OCI-LY7 (cell line): Measurements from ENCODE around the gene UBE3A. TPM values are rescaled to one million over a fixed set of nuclear protein-coding genes. Genes with fewer than 3 reads are reported as not detected.
A peak's percentile ranks its signal among the peaks of the same experiment; 100 is the strongest.

Source experiments
- Bru-seq: library from RNA; stranded (reverse); fragments of 400-500 nt; gene quantifications from one replicate; lab custom pipeline; 2021; lab: Mats Ljungman, UMichigan
- BruChase-seq, 2 experiments: library from RNA; stranded (reverse); fragments of 400-500 nt; gene quantifications; one replicate each; lab custom pipeline; 2021; lab: Mats Ljungman, UMichigan
- BruUV-seq: library from RNA; stranded (reverse); fragments of 400-500 nt; replicated peaks from 2 replicates; lab custom pipeline; 2021; lab: Mats Ljungman, UMichigan
- CTCF ChIA-PET: fragments of 300-600 bp; sonication (Branson Sonifier 250); formaldehyde crosslinking; loops from one replicate; lab custom pipeline; 2022; ENCODE audit warnings: antibody characterized with exemption; ENCODE audit not compliant: unreplicated experiment; lab: Charles Lee
- POLR2A ChIA-PET: fragments of 300-600 bp; sonication (Branson Sonifier 250); formaldehyde crosslinking; loops from one replicate; lab custom pipeline; 2022; ENCODE audit warnings: antibody characterized with exemption; lab: Charles Lee
- DNase-seq: peaks from one replicate; pipeline ENCODE4 v3.0.0-alpha.2; 2015; ENCODE audit warnings: low spot score
- H2AFZ ChIP-seq: fragments of 200-600 bp; sonication (generic), shearing (Covaris generic); 2 replicates; pipeline ENCODE4 v1.6.1; 2014; ENCODE audit warnings: mild to moderate bottlenecking, antibody characterized with exemption, low read length, moderate library complexity
- H3K27ac ChIP-seq: fragments of 200-600 bp; sonication (generic); 2 replicates; pipeline ENCODE4 v1.5.1; 2014; ENCODE audit warnings: mixed run types, low read depth, mild to moderate bottlenecking, moderate library complexity, low read length, inconsistent platforms; ENCODE audit not compliant: poor library complexity, severe bottlenecking
- H3K36me3 ChIP-seq: fragments of 200-600 bp; sonication (generic); 2 replicates; pipeline ENCODE4 v1.6.1; 2014; ENCODE audit warnings: mild to moderate bottlenecking, antibody characterized with exemption, low read length, moderate library complexity, mixed read lengths; ENCODE audit not compliant: insufficient read depth
- H3K4me1 ChIP-seq: fragments of 200-600 bp; sonication (generic); 2 replicates; pipeline ENCODE4 v1.5.1; 2014; ENCODE audit warnings: mild to moderate bottlenecking, low read length; ENCODE audit not compliant: insufficient read depth, poor library complexity, severe bottlenecking
- H3K4me2 ChIP-seq: fragments of 200-600 bp; sonication (generic); 2 replicates; pipeline ENCODE4 v1.6.1; 2014; ENCODE audit warnings: mild to moderate bottlenecking, low read length
- H3K4me3 ChIP-seq: fragments of 200-600 bp; sonication (generic); 2 replicates; pipeline ENCODE4 v1.5.1; 2014; ENCODE audit warnings: mild to moderate bottlenecking, low read depth, low read length; ENCODE audit not compliant: poor library complexity, severe bottlenecking
- H3K79me2 ChIP-seq: fragments of 200-600 bp; sonication (generic); 2 replicates; pipeline ENCODE4 v1.6.1; 2016; ENCODE audit warnings: low read depth, mild to moderate bottlenecking, low read length, moderate library complexity, mixed read lengths; ENCODE audit not compliant: insufficient read depth
- H3K9me2 ChIP-seq: fragments of 200-600 bp; sonication (generic); 2 replicates; pipeline ENCODE4 v1.6.1; 2016; ENCODE audit warnings: mild to moderate bottlenecking, low read length, mixed read lengths; ENCODE audit not compliant: insufficient read depth
- H3K9me3 ChIP-seq: fragments of 200-600 bp; sonication (generic); 2 replicates; pipeline ENCODE4 v1.6.1; 2014; ENCODE audit warnings: mild to moderate bottlenecking, mixed run types, low read length, mixed read lengths
- H4K20me1 ChIP-seq: fragments of 200-600 bp; sonication (generic); 2 replicates; pipeline ENCODE4 v1.6.1; 2014; ENCODE audit warnings: mild to moderate bottlenecking, antibody characterized with exemption, low read length, moderate library complexity, mixed read lengths; ENCODE audit not compliant: insufficient read depth
- CTCF ChIP-seq: fragments of 200-600 bp; sonication (generic); conservative IDR thresholded peaks from 2 replicates; pipeline ENCODE4 v1.5.1; 2014; ENCODE audit warnings: mild to moderate bottlenecking, antibody characterized with exemption, low read length, moderate library complexity, mixed read lengths
- EZH2phosphoT487 ChIP-seq: fragments of 200-600 bp; sonication (generic); IDR thresholded peaks from 2 replicates; pipeline ENCODE4 v1.6.1; 2018; ENCODE audit warnings: low read depth, borderline replicate concordance, mild to moderate bottlenecking, mixed run types, antibody characterized with exemption, low read length, moderate library complexity, mixed read lengths
- intact Hi-C: fragments of 100-400 bp; cut with micrococcal nuclease; formaldehyde crosslinking; loops from one replicate; pipeline ENCODE4 v1.10.0; 2022; ENCODE audit not compliant: unreplicated experiment
- long read RNA-seq: library from polyadenylated mRNA; stranded (forward); transcript quantifications from one replicate; pipeline ENCODE4 v2.0.0, GENCODE V29; 2022
- total RNA-seq, 2 experiments: library from RNA; depleted of rRNA in 1 of 2; stranded (reverse); fragments of >200 nt in 1 of 2; shearing (Covaris generic) in 1 of 2; gene quantifications; 2 replicates each; pipeline ENCODE4 v1.2.3, GENCODE V29; 2014 to 2022

The UBE3A gene
- total RNA-seq (2014; rRNA removed; shearing (Covaris generic)) (95.3 and 95.9 TPM in 2 replicates), total RNA-seq (2022) (158 and 164 TPM in 2 replicates), Bru-seq, nascent RNA (percentile 96 among the genes with signal in this experiment), BruChase-seq, experiment 1, labeled RNA remaining after a 6-hour chase (percentile 86 among the genes with signal in this experiment), BruChase-seq, experiment 2, labeled RNA remaining after a 2-hour chase (percentile 93 among the genes with signal in this experiment)
- long read RNA-seq, full-length matches to known transcripts = 134 of 247 reads
- long read RNA-seq, partial matches to known transcripts = 24 of 247 reads
- long read RNA-seq, other reads (novel, unspliced or antisense) = 89 of 247 reads

- H3K79me2 ChIP-seq = peaks cover 45% of the 10 kb centered on the region
- POLR2A ChIA-PET = interaction anchor here (0.6 to 1.6 kb wide), 8 partner anchors 10 to 1190 kb away, joined by 3 to 4 read pairs (median 3); no protein-coding TSS in a partner anchor
- H3K4me1 ChIP-seq = peaks cover 35% of the 10 kb centered on the region
- TF ChIP-seq EZH2phosphoT487 = no peak
- peak; percentile 17 for TF ChIP-seq CTCF
- H3K9me2 ChIP-seq = no peaks in the 10 kb centered on the region
- H3K4me3 ChIP-seq = peak within 1 kb of the TSS; percentile 98
- no peaks in the 10 kb centered on the region; the same call in 1 of the 2 replicates for H3K9me3 ChIP-seq
- peak within 1 kb of the TSS; percentile 97 for H3K4me2 ChIP-seq
- peak within 1 kb of the TSS; percentile 84 for H3K27ac ChIP-seq
- peaks cover 27% of the 10 kb centered on the region for H3K36me3 ChIP-seq
- peak within 1 kb of the TSS; percentile 95 for H2AFZ ChIP-seq
- peaks cover 41% of the 10 kb centered on the region for H4K20me1 ChIP-seq
- peak; percentile 94 for DNase-seq
- BruUV-seq = no TSS peak
- CTCF ChIA-PET = no interaction called here
- intact Hi-C loops = loop anchor here (2.0 to 10.0 kb wide), 4 partner anchors 108 to 496 kb away; no protein-coding TSS in a partner anchor
Observed at GRCh38 chr15:25438601-25439368, at the start of gene UBE3A. UBE3A (minus strand) TSS chr15:25439024; CDS start chr15:25409107, 29,917 bp downstream.

GRCh38 chr15:25487226-25487884 is 48.5 kb upstream of the UBE3A start:
- no peaks in the 10 kb centered on the region for H3K9me3 ChIP-seq
- ChIA-PET POLR2A (interaction anchor here (1.3 kb wide), 1 partner anchor 196 kb away, joined by 3 read pairs; no protein-coding TSS in a partner anchor), CTCF (no interaction called here)
- intact Hi-C loops = no loop called here
- H3K4me2 ChIP-seq = no peak overlapping the region
- no peaks in the 10 kb centered on the region for H3K36me3 ChIP-seq
- no peak overlapping the region for H3K4me3 ChIP-seq
- H2AFZ ChIP-seq = no peak overlapping the region
- no peak overlapping the region for H3K27ac ChIP-seq
- no peaks in the 10 kb centered on the region for H3K9me2 ChIP-seq
- H4K20me1 ChIP-seq = no peaks in the 10 kb centered on the region
- DNase-seq = no peak
- BruUV-seq = no TSS peak
- H3K79me2 ChIP-seq = no peaks in the 10 kb centered on the region
- H3K4me1 ChIP-seq = no peaks in the 10 kb centered on the region
- TF ChIP-seq CTCF (no peak), EZH2phosphoT487 (no peak)
